Type B pancreatic cell (in vitro differentiated cells): ENCODE measurements around the gene ABCC11. TPM values are rescaled to one million over a fixed set of nuclear protein-coding genes. Genes with fewer than 3 reads are reported as not detected.

Experiments used
- DNase-seq: peaks from one replicate; pipeline ENCODE4 v3.0.0; 2021; ENCODE audit warnings: mixed read lengths; ENCODE audit not compliant: unreplicated experiment; ENCODE audit errors: extremely low spot score
- H3K27ac Mint-ChIP-seq: 2 replicates; pipeline ENCODE4 v1.8.0; 2021; ENCODE audit warnings: mild to moderate bottlenecking, mixed read lengths
- H3K27me3 Mint-ChIP-seq: 2 replicates; pipeline ENCODE4 v1.8.0; 2021; ENCODE audit warnings: mixed read lengths
- H3K36me3 Mint-ChIP-seq: 2 replicates; pipeline ENCODE4 v1.8.0; 2021; ENCODE audit warnings: mixed read lengths
- H3K4me1 Mint-ChIP-seq: one replicate; pipeline ENCODE4 v1.8.0; 2021; ENCODE audit warnings: mixed read lengths; ENCODE audit not compliant: unreplicated experiment
- H3K4me3 Mint-ChIP-seq: 2 replicates; pipeline ENCODE4 v1.8.0; 2021; ENCODE audit warnings: mild to moderate bottlenecking, mixed read lengths
- H3K9me3 Mint-ChIP-seq: 2 replicates; pipeline ENCODE4 v1.8.0; 2021; ENCODE audit warnings: mixed read lengths
- total RNA-seq: library from RNA; stranded (reverse); gene quantifications from 2 replicates; pipeline ENCODE4 v1.2.1, GENCODE V29; 2021; ENCODE audit warnings: low replicate concordance
- TF ChIP-seq, protein P1 (sequence below): fragments of 200-600 bp; sonication (generic); conservative IDR thresholded peaks from 2 replicates; pipeline ENCODE4 v1.5.0; 2021; ENCODE audit warnings: antibody characterized with exemption, mild to moderate bottlenecking

Gene ABCC11
- total RNA-seq, 1 donor from 2014 or later: 0.07 TPM

DNA sequence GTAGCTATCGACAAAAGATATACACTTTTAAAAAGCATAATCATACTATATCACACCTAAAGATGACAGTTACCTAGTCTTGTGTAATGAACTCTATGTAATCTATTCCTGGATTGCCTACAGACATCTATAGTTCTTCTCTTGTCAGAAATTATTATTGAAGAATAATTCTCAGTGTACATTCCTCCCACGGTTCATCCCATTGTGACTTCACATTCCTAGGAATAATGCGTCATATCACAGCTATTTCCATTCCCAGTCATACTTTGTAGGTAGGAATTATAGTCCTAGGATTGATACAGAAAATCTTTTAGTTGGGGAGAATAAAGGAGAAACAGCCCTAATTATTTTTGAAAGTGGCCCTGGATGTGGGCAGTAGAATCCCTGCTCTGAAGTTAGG is 44.0 kb upstream of the ABCC11 start:
- H3K4me1 Mint-ChIP-seq: peaks cover 4% of the 10 kb centered on the region
- DNase-seq: no peak
- H3K27ac Mint-ChIP-seq: no peak overlapping the region
- H3K4me3 Mint-ChIP-seq: no peak overlapping the region
- H3K27me3 Mint-ChIP-seq: no peaks in the 10 kb centered on the region
- no peaks in the 10 kb centered on the region for H3K9me3 Mint-ChIP-seq
- peaks cover 40% of the 10 kb centered on the region for H3K36me3 Mint-ChIP-seq
- TF ChIP-seq, protein P1, sequence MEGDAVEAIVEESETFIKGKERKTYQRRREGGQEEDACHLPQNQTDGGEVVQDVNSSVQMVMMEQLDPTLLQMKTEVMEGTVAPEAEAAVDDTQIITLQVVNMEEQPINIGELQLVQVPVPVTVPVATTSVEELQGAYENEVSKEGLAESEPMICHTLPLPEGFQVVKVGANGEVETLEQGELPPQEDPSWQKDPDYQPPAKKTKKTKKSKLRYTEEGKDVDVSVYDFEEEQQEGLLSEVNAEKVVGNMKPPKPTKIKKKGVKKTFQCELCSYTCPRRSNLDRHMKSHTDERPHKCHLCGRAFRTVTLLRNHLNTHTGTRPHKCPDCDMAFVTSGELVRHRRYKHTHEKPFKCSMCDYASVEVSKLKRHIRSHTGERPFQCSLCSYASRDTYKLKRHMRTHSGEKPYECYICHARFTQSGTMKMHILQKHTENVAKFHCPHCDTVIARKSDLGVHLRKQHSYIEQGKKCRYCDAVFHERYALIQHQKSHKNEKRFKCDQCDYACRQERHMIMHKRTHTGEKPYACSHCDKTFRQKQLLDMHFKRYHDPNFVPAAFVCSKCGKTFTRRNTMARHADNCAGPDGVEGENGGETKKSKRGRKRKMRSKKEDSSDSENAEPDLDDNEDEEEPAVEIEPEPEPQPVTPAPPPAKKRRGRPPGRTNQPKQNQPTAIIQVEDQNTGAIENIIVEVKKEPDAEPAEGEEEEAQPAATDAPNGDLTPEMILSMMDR: no peak

DNA sequence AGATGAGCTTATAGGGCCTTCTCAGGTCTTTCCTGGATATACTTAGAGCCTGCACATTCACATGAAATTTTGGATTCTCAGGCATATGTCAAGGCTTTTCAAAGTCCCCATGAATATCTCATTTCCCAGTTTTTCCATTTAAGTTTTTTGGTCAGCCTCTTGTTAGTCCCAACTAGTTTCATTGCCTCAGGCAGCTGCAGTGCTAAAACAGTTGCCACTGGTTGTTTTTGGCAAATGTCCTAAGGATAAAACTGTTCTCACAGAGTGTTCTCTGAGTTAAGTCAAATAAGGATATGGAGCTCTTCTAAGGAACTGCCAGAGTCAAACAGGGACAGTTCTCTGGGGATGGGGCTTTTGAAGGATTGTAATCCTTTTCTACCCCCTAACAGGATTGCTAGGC is 39.9 kb upstream of the ABCC11 start:
- Mint-ChIP-seq H3K9me3 (no peaks in the 10 kb centered on the region), H3K36me3 (peaks cover 52% of the 10 kb centered on the region), H3K27ac (no peak overlapping the region), H3K4me3 (no peak overlapping the region), H3K4me1 (peaks cover 4% of the 10 kb centered on the region), H3K27me3 (no peaks in the 10 kb centered on the region)
- TF ChIP-seq, protein P1: no peak
- DNase-seq: no peak

DNA sequence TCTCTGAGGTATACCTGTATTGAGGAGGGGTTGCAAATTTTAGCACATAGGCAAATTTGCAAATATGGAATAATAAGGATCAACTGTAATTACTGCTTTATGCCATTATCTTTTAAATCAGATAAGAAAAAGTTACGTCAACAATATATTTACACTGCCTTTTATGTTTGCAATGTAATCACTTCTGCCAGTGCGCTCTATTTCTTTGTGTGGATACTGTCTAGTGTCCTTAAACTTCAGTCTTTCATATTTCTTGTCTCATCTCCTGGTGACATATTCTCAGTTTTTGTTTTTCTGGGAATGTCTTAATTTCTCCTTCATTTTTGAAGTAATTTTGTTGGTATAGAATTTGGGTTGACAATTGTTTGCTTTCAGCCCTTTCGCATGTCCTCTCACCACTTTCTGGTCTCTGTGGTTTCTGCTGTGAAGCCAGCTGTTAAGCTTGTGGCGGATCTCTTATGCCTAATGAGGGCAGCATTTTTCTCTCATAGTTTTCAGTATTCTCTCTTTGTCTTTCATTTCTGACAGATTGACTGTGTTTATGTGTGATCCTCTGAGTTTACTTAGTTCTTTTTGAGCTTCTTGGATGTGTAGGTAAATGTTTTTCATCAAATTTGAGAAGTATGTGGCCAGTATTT is 37.6 kb upstream of the ABCC11 start:
- no peaks in the 10 kb centered on the region for H3K27me3 Mint-ChIP-seq
- no peaks in the 10 kb centered on the region for H3K9me3 Mint-ChIP-seq
- no peak overlapping the region for H3K4me3 Mint-ChIP-seq
- peaks cover 43% of the 10 kb centered on the region for H3K36me3 Mint-ChIP-seq
- no peak for DNase-seq
- TF ChIP-seq, protein P1: no peak
- H3K4me1 Mint-ChIP-seq: no peaks in the 10 kb centered on the region
- no peak overlapping the region for H3K27ac Mint-ChIP-seq

DNA sequence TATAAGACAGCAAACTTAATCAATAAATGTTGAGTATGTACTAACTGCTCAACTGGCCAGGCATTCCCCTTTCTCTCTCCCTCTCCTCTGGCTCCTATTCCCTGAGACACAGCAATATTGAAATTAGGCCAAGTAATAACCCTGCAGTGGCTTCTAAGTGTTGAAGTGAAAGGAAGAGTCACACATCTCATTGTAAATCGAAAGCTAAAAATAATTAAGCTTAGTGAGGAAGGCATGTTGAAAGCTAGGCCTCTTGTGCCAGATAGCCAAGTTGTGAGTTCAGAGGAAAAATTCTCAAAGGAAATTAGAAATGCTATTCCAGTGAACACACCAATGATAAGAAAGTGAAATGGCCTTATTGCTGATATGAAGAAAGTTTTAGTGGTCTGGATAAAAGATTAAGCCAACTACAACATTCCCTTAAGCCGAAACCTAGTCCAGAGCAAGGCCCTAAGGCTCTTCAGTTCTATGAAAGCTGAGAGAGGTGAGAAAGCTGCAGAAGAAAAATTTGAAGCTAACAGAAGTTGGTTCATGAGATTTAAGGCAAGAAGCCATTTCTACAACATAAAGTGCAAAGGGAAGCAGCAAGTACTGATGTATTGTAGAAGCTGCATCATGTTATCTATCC is 35.4 kb upstream of the ABCC11 start:
- Mint-ChIP-seq H3K27ac (no peak overlapping the region), H3K4me1 (no peaks in the 10 kb centered on the region), H3K36me3 (peaks cover 52% of the 10 kb centered on the region), H3K9me3 (no peaks in the 10 kb centered on the region), H3K4me3 (no peak overlapping the region), H3K27me3 (no peaks in the 10 kb centered on the region)
- no peak for DNase-seq
- TF ChIP-seq, protein P1: no peak

DNA sequence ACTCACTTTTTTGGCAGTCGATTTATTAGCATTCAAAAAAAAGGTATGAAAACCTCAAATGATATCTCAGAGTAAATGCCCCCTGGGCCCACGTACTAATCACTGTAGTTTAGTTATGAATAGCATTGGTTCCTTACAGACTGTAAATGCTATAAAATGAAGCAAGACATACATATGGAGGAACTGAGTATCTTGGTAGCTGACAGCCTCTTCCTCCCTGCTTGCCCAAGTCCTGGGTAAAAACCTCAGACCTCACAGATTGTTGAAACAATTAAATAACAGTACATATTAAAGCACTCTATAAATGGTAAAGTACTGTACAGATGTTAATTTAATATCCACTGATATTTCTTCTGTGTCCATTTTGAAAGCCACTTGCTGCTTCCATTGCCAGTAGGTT is 33.2 kb upstream of the ABCC11 start:
- H3K27me3 Mint-ChIP-seq: no peaks in the 10 kb centered on the region
- TF ChIP-seq, protein P1: no peak
- H3K36me3 Mint-ChIP-seq: peaks cover 39% of the 10 kb centered on the region
- no peak overlapping the region for H3K4me3 Mint-ChIP-seq
- no peak for DNase-seq
- peaks cover 9% of the 10 kb centered on the region for H3K4me1 Mint-ChIP-seq
- H3K9me3 Mint-ChIP-seq: no peaks in the 10 kb centered on the region
- no peak overlapping the region for H3K27ac Mint-ChIP-seq
